Measurements from ENCODE around the gene AP2A1.

The AP2A1 gene

DNA sequence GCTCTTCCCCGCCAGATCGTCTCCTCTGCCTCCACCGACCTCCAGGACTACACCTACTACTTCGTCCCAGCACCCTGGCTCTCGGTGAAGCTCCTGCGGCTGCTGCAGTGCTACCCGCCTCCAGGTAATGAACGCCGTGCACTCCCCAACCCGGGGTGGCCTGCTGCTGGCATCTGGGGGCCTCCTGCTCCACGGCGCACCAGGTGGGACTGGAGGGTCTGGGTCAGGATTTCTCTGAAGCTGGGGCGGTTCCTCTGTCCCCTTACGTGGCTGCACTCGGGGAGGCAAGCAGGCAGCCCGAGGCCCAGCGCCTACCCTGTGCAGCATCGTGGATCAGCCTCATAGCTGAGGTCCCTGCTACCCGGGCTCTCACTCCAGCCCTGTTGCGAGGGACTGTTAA lies 28.8 kb downstream of the AP2A1 start:
- DNase-seq: no peak

DNA sequence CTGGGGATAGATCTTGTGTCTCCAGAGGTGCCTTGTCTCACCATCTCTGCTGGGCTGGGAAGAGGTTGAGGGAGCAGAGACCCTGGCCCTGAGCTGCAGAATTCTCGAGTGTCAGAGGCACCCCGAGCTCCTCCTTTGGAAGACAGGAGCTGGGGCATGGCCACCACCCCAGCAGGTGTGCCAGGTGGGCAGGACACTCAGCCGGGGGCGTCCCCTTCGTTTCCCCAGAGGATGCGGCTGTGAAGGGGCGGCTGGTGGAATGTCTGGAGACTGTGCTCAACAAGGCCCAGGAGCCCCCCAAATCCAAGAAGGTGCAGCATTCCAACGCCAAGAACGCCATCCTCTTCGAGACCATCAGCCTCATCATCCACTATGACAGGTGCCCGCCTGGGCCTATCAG lies 31.8 kb downstream of the AP2A1 start:
- no peak for DNase-seq

DNA sequence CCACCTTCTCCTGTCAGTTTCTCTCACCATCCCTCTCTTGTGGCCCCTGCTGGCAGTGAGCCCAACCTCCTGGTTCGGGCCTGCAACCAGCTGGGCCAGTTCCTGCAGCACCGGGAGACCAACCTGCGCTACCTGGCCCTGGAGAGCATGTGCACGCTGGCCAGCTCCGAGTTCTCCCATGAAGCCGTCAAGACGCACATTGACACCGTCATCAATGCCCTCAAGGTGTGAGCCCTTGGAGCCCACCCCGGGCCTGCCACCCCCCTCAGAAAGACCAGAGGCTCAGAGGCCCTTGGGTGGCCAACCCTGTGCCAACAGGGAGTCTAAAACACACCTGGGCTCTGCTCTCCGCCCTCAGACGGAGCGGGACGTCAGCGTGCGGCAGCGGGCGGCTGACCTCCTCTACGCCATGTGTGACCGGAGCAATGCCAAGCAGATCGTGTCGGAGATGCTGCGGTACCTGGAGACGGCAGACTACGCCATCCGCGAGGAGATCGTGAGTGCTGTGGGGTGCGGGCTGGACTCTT lies 32.5 kb downstream of the AP2A1 start:
- no peak for DNase-seq

- no peak for DNase-seq
Measured at GRCh38 chr19:49799798-49800376, 33.1 kb downstream of the AP2A1 start.

DNA sequence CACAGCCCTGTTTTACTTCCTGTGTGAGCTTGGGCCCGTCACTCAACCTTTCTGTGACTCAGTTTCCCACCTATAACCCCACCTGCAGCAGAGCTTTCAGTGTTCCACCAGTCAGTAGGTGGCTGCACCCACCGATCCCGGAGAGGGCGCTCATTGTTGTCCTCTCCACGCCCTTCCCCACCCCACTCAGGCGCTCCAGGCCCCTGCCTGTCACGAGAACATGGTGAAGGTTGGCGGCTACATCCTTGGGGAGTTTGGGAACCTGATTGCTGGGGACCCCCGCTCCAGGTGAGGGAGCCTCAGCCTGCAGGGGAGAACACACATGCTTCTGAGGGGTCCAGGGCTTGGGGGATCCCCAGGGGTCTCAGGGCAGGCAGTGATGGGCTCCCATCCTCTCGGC lies 34.0 kb downstream of the AP2A1 start:
- no peak for DNase-seq

DNA sequence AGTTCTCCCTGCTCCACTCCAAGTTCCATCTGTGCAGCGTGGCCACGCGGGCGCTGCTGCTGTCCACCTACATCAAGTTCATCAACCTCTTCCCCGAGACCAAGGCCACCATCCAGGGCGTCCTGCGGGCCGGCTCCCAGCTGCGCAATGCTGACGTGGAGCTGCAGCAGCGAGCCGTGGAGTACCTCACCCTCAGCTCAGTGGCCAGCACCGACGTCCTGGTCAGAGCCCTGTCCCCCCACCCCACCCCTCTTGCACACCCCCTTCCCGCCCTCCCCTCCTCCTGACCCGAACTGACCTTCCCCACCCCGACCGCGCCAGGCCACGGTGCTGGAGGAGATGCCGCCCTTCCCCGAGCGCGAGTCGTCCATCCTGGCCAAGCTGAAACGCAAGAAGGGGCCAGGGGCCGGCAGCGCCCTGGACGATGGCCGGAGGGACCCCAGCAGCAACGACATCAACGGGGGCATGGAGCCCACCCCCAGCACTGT lies 34.6 kb downstream of the AP2A1 start:
- DNase-seq: no peak

GRCh38 chr19:49801966-49802661 lies 35.3 kb downstream of the AP2A1 start:
- no peak for DNase-seq

- DNase-seq: no peak
Measured at GRCh38 chr19:49802836-49803528, 36.2 kb downstream of the AP2A1 start.

GRCh38 chr19:49803529-49803856 lies 36.7 kb downstream of the AP2A1 start:
- no peak for DNase-seq

- DNase-seq: no peak
Measured at GRCh38 chr19:49805822-49806619, 39.2 kb downstream of the AP2A1 start.

GRCh38 chr19:49806620-49806959 lies 39.8 kb downstream of the AP2A1 start:
- no peak for DNase-seq

DNA sequence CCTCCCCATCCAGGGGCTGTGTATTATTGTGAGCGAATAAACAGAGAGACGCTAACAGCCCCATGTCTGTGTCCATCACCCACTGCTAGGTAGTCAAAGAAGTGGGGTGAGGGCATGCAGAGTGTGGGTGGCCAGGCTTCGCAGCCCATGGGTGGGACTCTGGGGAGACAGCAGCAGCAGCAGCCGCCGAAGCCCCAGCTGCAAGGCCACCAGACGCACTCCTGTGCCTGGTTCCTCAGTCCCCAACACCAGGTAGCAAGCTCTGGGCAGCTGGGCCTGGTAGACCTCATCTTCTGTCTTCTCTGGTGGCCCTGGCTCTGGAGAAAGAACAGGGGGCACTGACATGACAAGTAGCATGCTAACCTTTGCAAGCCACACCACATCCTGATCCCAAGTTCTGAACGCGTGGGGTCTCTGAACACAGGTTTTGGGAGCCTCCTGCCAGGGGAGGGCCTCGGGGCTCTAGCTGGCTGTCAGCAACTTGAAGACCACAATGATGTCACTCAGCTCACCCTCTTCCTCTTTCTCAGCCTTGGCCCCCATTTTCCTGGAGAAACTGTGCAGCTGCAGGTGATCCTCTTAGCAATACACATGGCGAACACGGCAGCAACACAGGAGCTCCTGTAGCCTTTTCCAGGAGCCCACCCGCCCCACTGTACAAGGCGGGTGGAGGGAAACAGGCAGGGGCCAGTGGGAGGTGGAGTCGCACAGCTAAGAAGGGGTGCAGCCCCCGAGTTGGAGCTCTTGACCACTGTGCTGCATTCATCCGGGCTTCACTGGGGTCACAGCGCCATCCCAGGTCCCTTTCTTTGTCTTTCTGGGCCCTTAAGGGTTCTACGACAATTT lies 40.5 kb downstream of the AP2A1 start:
- DNase-seq: no peak

DNA sequence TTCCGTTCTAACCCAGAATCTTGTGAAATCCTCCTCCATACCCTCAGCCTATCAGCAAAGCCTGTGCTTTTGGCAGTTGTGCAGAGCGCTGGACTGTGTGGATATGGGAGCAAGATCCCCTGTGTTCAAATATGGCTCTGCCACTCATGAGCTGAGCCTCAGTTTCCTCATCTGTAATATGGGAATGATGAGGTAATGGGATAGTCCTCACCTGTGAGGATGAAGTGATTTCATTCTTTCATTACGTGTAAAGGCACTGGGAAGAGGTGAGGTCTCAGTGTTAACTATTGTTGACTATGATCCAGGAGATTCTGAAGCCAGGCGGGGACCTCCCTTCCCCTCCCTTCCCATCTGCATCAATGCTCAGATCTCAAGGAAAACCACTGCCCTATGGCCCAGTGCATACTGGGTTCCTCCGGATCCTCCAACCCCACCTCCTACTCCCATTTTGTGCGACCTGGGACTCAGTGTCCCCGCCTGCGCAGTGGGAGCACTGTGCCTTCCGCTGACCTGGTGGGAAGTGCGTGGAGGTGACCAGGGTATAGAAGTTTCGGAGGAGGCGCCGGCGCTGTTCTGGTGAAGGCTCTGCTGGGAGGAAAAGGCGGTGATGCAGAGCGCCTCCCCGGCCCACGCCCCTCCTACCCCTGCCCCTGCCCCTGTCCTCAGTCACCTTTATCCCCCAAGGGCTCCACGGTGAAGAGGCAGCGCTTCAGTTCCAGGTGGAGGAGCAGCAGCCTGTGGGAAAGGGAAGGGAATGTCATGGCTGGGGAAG lies 41.3 kb downstream of the AP2A1 start:
- no peak for DNase-seq

DNA sequence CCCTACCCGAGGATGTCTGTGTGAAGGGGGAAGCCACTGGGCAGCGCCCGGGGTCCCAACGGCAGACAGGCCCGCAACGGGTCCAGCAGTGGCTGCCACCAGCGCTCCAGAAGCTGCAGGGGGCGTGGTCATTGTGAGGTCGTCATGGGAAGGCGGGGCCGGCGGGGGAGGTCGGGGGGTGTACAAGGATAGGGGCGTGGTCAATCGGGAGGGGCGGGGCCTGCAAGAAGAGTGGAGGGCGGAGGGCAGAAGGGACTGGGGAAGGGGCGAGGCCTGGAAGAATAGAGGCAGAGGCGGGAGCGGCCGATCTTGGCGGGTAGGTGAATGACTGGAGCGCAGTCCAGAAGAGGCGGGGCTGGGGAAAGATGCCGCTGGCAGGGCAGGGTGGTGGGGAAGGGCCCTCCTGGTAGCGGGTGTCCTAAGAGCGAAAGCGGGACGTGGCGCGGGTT lies 41.9 kb downstream of the AP2A1 start:
- DNase-seq: peak in 1 of 2 experiments; percentile 46

DNA sequence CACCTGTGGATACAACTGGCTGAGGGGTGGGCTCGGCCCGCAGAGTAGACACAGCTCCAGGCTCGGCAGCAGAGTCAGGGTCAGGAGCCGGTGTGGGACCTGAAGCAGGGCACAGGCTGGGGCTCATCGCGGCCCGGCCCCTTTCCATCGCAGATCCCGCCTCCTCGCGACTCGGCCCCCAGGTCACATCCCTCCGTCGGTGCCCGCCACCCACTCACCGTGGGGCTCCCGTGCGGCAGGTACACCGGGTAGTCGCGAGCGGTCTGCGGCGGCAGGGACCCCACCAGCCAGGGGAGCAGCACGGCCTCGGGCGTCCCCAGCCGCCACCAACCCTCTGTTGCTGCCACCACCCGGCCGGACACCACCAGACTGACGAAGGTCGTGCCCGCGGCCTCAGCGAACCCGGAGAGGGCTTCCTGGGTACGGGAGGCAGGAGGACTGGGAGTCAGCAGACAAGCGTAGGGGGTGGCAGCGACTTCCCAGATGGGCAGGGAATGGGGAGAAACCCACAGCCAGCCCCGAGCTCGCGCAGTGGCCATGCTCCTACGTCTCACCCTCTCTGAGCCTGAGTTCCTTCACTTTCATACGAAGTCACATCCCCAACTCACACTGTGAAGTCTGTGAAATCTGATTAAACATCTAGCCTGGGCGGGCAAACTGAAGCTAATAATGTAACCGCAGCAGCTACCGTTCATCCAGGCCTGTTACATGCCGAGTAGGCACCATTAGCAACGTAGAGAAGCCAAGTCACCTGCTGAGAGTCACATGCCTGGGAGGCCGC lies 42.5 kb downstream of the AP2A1 start:
- DNase-seq: no peak

- no peak for DNase-seq
Measured at GRCh38 chr19:49809941-49810389, 43.2 kb downstream of the AP2A1 start.

GRCh38 chr19:49811328-49811727 lies 44.5 kb downstream of the AP2A1 start:
- DNase-seq: no peak

DNA sequence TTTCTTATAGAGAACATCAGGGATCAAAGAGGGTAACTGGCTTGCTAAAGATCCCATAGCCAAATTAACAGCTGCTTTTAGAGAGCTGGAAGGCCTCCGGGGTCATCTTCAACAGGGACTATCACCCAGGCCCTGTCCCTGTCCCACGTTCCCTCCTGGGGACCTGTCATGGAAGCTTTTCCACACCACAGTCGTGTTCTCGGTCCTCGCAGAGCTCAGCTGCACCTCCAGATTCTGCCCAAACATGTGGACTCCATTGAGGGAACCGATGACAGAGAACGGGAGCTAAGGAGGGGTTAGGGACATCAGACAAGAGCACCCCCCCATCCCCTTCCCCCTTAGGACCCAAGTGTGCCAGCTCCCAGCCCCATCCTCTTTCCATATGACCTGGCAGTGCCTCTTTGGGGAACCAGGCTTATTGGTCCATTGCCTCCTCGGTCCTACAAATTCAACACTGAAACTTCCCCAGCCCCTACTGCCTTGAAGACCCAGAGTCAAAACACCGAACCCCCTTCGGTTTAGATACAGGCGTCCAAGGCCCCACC lies 45.7 kb downstream of the AP2A1 start:
- DNase-seq: no peak

- peak; percentile 99 for DNase-seq
Measured at GRCh38 chr19:49812997-49813861, 46.4 kb downstream of the AP2A1 start, which contains the start of gene FUZ. Gene FUZ, minus strand, starts transcription at chr19:49813292. Its CDS starts 186 bp downstream, at chr19:49813106.

Data from NCI-H1930 (cell line).